ENCODE data around the gene TUBA8. TPM values are rescaled to one million over a fixed set of nuclear protein-coding genes. Genes with fewer than 3 reads are reported as not detected.
"Not testable (repeated sequence)": the region's sequence is repeated elsewhere in the genome, so short reads cannot be mapped to it uniquely, and the experiment has no call there.

TUBA8 gene
- total and polyA plus RNA-seq, 8 donors = 0.79 to 2.7 (median 2.0) TPM

- peaks cover 0 to 24% of the 10 kb centered on the region in 2 donors for H3K27me3 ChIP-seq
- H3K9me3 ChIP-seq = no peaks in the 10 kb centered on the region
- no peak overlapping the region for H3K27ac ChIP-seq
- no peaks in the 10 kb centered on the region for H3K4me1 ChIP-seq
- intact Hi-C loops (cut with DNase I) = no loop called here
- ATAC-seq (no peak), DNase-seq (no peak)
- TF ChIP-seq CTCF (IDR thresholded peaks at IDR 0.05) = no peak
- no peak overlapping the region for H3K4me3 ChIP-seq
- no peaks in the 10 kb centered on the region for H3K36me3 ChIP-seq
Measured at GRCh38 chr22:18069041-18069440, 41.6 kb upstream of the TUBA8 start.

GRCh38 chr22:18070041-18070440, 40.6 kb upstream of the TUBA8 start:
- Histone ChIP-seq H3K9me3 (no peaks in the 10 kb centered on the region), H3K36me3 (no peaks in the 10 kb centered on the region), H3K4me3 (no peak overlapping the region), H3K27me3 (peaks cover 0 to 16% of the 10 kb centered on the region in 2 donors), H3K27ac (no peak overlapping the region), H3K4me1 (no peaks in the 10 kb centered on the region)
- TF ChIP-seq CTCF (IDR thresholded peaks at IDR 0.05) = no peak
- DNase-seq (no peak), ATAC-seq (no peak)
- intact Hi-C loops (cut with DNase I) = loop anchor here in 1 of 2 donors (10.0 kb wide), 1 partner anchor 45 kb away; the partner anchor contains the start of gene MICAL3

GRCh38 chr22:18070556-18071306, 39.9 kb upstream of the TUBA8 start:
- DNase-seq = no peak
- no peak for ATAC-seq
- TF ChIP-seq CTCF (IDR thresholded peaks at IDR 0.05) = no peak
- no peak overlapping the region for H3K27ac ChIP-seq
- peaks cover 0 to 9% of the 10 kb centered on the region in 2 donors for H3K27me3 ChIP-seq
- intact Hi-C loops (cut with DNase I) = loop anchor here in 1 of 2 donors (10.0 kb wide), 1 partner anchor 46 kb away; the partner anchor contains the start of gene MICAL3
- H3K4me1 ChIP-seq = no peaks in the 10 kb centered on the region
- no peaks in the 10 kb centered on the region for H3K9me3 ChIP-seq
- H3K4me3 ChIP-seq = no peak overlapping the region
- H3K36me3 ChIP-seq = no peaks in the 10 kb centered on the region

- ATAC-seq, H3K27ac ChIP-seq: not testable (repeated sequence)
Measured at GRCh38 chr22:18071307-18071967, 39.2 kb upstream of the TUBA8 start.

GRCh38 chr22:18071968-18072310, 38.7 kb upstream of the TUBA8 start:
- Histone ChIP-seq H3K9me3 (no peaks in the 10 kb centered on the region), H3K27me3 (no peaks in the 10 kb centered on the region), H3K4me3 (no peak overlapping the region), H3K36me3 (no peaks in the 10 kb centered on the region), H3K4me1 (peaks cover 9 to 11% of the 10 kb centered on the region in 2 donors), H3K27ac (no peak overlapping the region)
- ATAC-seq = no peak
- intact Hi-C loops (cut with DNase I) = loop anchor here in 1 of 2 donors (10.0 kb wide), 1 partner anchor 47 kb away; the partner anchor contains the start of gene MICAL3
- no peak for TF ChIP-seq CTCF (IDR thresholded peaks at IDR 0.05)
- no peak for DNase-seq

More at GRCh38 chr22:18071307-18071967, 39.2 kb upstream of the TUBA8 start:
- intact Hi-C loops (cut with DNase I) = loop anchor here in 1 of 2 donors (10.0 kb wide), 1 partner anchor 47 kb away; the partner anchor contains the start of gene MICAL3
- not testable (repeated sequence) for H3K36me3 ChIP-seq, DNase-seq, H3K4me1 ChIP-seq, H3K9me3 ChIP-seq, H3K27me3 ChIP-seq, H3K4me3 ChIP-seq
